GM10266 (cell line): ENCODE results near the gene CCDC83.

Experiments used
- DNase-seq: peaks from one replicate; pipeline ENCODE4 v3.0.0; 2012; ENCODE audit errors: extremely low spot score
- TF ChIP-seq, protein P1 (sequence below): IDR thresholded peaks from 2 replicates; pipeline ENCODE4 v1.5.1; 2012; ENCODE audit warnings: mild to moderate bottlenecking, low read depth; ENCODE audit not compliant: control insufficient read depth, insufficient read depth; ENCODE audit errors: missing control alignments

Gene CCDC83

DNA sequence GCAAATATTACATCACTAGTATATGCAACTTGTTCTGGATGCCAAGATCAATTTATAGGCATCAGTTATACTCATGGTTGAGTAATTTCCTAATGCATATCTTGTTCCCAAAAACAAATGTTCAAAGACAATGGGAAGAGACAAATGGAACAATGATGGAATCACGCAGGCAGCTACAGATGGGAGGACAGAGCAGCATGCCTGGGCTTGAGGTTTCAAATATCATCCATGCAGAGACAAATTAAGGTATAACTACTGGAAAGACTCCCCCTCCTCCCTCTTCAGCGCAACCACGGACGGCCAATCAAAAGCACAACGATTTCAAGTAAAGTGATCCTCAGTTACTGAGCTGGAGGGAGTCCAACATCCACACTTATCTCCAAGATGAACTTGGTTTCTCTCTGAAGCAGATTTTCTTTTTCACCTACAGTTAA is 106.8 kb downstream of the CCDC83 start:
- DNase-seq: no peak
- TF ChIP-seq, protein P1, sequence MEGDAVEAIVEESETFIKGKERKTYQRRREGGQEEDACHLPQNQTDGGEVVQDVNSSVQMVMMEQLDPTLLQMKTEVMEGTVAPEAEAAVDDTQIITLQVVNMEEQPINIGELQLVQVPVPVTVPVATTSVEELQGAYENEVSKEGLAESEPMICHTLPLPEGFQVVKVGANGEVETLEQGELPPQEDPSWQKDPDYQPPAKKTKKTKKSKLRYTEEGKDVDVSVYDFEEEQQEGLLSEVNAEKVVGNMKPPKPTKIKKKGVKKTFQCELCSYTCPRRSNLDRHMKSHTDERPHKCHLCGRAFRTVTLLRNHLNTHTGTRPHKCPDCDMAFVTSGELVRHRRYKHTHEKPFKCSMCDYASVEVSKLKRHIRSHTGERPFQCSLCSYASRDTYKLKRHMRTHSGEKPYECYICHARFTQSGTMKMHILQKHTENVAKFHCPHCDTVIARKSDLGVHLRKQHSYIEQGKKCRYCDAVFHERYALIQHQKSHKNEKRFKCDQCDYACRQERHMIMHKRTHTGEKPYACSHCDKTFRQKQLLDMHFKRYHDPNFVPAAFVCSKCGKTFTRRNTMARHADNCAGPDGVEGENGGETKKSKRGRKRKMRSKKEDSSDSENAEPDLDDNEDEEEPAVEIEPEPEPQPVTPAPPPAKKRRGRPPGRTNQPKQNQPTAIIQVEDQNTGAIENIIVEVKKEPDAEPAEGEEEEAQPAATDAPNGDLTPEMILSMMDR: no peak

DNA sequence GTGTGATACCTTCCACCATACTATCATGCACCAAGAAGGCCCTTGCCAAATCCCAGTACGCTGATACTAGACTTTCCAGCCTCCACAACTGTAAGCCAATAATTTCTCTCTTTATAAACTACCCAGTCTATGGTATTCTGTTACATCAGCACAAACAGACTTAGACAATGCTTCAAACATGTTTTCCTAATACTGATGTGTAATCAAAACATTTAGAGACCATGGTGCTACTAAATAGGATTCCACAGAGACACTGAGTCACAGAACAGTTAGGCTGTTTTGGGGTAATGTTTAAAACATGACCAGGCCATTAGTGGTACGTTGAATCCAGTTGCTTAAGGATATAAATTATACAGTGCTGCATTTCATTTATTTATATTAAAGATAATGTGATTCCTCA is 110.0 kb downstream of the CCDC83 start:
- TF ChIP-seq, protein P1: no peak
- DNase-seq: no peak

DNA sequence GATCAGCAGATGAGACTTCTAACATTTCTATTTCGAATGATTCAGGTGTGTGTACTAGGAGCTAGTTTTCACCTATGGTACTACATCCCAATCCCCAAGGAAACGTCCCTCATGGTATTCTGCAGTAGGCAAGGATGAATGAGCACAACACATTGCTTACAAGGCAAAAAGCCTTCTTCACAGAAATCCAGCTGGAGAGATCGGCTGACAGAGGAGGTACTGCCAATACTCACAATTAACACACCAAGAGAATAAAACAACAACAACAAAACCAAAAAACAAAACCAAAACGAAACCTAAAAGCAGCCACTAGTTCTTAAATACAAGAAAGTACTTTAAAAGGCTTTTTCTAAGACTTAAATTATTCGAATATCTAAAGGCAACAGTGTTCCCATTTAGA is 112.3 kb downstream of the CCDC83 start:
- TF ChIP-seq, protein P1: no peak

More for the DNA sequence above, 112.3 kb downstream of the CCDC83 start:
- no peak for DNase-seq
